GM12873 (cell line): Measurements from ENCODE around the gene GNAL.

ENCODE experiments used
- CTCF ChIP-seq: IDR thresholded peaks from 2 replicates; pipeline ENCODE4 v1.5.1; 2012; ENCODE audit warnings: low read depth, mild to moderate bottlenecking, moderate library complexity, low read length, control low read depth; ENCODE audit not compliant: insufficient read depth; ENCODE audit errors: missing control alignments

Gene GNAL

DNA sequence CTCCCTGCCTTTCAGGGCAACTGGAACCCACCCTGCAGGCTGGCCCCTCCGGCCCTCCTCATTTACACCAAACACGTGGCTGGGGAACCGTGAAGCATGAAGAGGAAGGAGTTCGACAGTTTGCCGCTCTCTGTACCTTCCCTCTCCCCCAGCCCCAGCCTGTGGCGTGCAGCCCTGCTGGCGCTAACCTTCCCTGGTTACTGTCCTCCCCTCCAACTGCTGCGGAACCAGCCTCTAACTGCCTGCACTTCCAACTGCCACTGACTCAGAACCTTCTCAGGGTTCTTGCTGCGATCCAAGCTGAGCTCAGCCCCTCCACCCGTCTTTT is 19.2 kb upstream of the GNAL start:
- no peak for TF ChIP-seq CTCF

DNA sequence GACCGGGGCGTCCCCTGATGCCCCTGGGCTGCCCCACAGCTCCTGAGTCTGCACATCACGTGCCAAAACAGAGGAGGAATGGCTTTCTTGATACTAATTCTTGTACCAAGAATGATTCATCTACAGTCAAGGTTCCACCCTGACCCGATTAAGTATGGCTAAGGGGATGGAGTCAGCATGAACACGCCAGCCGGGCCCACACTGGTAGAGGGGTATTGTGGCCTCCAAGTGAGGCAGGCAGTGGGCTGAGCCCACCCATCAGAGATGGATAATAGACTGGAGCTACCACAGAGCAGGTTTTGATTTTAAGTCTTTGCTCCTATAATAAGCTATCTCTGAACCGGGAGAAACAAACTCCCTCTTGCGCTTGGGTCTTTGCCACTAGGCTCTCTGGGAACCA is 17.9 kb upstream of the GNAL start:
- no peak for TF ChIP-seq CTCF

- no peak for TF ChIP-seq CTCF
These were observed 16.9 kb upstream of the GNAL start for GRCh38 chr18:11672198-11672597.

DNA sequence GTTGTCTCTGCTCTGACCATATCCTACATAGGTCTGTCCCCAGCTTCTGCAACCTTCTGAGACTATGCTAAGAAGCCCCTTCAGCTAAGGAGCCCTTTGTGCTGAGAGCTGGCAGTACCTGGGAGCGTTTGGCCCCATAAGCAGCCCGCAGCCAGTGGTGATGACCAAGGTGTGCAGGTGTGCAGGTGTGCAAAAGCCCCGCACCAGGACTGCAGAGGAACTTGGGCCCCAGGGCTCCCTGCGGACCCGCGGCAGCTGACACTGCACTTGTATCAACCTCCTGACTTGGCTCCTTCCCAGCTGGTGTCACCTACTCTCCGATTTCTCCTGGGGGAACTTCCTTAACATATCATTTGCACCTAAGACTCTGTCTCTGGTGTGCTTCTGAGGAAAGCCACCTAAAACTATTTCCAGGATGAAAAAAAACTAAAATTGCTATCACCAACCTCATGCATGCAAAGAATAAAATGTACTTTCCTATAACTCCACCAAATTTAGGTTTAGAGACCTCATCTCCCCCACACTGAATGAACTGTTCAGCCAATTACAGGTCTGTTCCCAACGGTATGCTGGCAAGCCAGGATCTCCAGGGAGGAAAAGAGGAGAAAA is 16.1 kb upstream of the GNAL start:
- TF ChIP-seq CTCF = no peak

GRCh38 chr18:11673560-11673959 is 15.5 kb upstream of the GNAL start:
- no peak for TF ChIP-seq CTCF

- TF ChIP-seq CTCF = no peak
These were observed 14.9 kb upstream of the GNAL start for GRCh38 chr18:11674119-11674518.

GRCh38 chr18:11676386-11676785 is 12.7 kb upstream of the GNAL start:
- no peak for TF ChIP-seq CTCF
